Ishikawa (cell line): ENCODE results near the gene THSD4.

Source experiments
- CEBPB ChIP-seq: IDR thresholded peaks from 2 replicates; pipeline ENCODE4 v1.6.1; 2012
- CREB1 ChIP-seq: IDR thresholded peaks from 2 replicates; pipeline ENCODE4 v1.6.1; 2012; ENCODE audit warnings: low read depth
- EGR1 ChIP-seq: IDR thresholded peaks from 2 replicates; pipeline ENCODE4 v1.6.1; 2012
- EP300 ChIP-seq: IDR thresholded peaks from 2 replicates; pipeline ENCODE4 v1.6.1; 2012; ENCODE audit warnings: borderline replicate concordance
- FOXM1 ChIP-seq: IDR thresholded peaks from 2 replicates; pipeline ENCODE4 v1.6.1; 2012; ENCODE audit warnings: low read depth, borderline replicate concordance
- MAX ChIP-seq: IDR thresholded peaks from 2 replicates; pipeline ENCODE4 v1.6.1; 2012
- NFIC ChIP-seq: IDR thresholded peaks from 2 replicates; pipeline ENCODE4 v1.6.1; 2012
- RAD21 ChIP-seq: IDR thresholded peaks from 2 replicates; pipeline ENCODE4 v1.6.1; 2012; ENCODE audit warnings: low read depth
- REST ChIP-seq: IDR thresholded peaks from 2 replicates; pipeline ENCODE4 v1.6.1; 2012; ENCODE audit warnings: low read depth, mild to moderate bottlenecking
- TAF1 ChIP-seq: IDR thresholded peaks from 2 replicates; pipeline ENCODE4 v1.6.1; 2012; ENCODE audit warnings: low read depth, mild to moderate bottlenecking
- TCF12 ChIP-seq: IDR thresholded peaks from 2 replicates; pipeline ENCODE4 v1.6.1; 2012; ENCODE audit warnings: low read depth
- TEAD4 ChIP-seq: IDR thresholded peaks from 2 replicates; pipeline ENCODE4 v1.6.1; 2012
- USF1 ChIP-seq: IDR thresholded peaks from 2 replicates; pipeline ENCODE4 v1.6.1; 2012
- YY1 ChIP-seq: IDR thresholded peaks from 2 replicates; pipeline ENCODE4 v1.6.1; 2012; ENCODE audit warnings: low read depth
- ZBTB7A ChIP-seq: IDR thresholded peaks from 2 replicates; pipeline ENCODE4 v1.6.1; 2012; ENCODE audit warnings: low read depth

Gene THSD4

GRCh38 chr15:71096676-71097075, 18.6 kb upstream of the THSD4 start:
- TF ChIP-seq CREB1, result no peak
- no peak for TF ChIP-seq CEBPB
- TF ChIP-seq EP300, result no peak
- TF ChIP-seq FOXM1, result no peak
- TF ChIP-seq EGR1, result no peak
- TF ChIP-seq ZBTB7A, result no peak
- TF ChIP-seq USF1, result no peak
- no peak for TF ChIP-seq TAF1

- TF ChIP-seq TCF12 (no peak), CEBPB (no peak), NFIC (no peak), ZBTB7A (no peak), EGR1 (no peak), MAX (no peak)
Measured at GRCh38 chr15:71097890-71098289, 17.4 kb upstream of the THSD4 start.

GRCh38 chr15:71098920-71099319, 16.4 kb upstream of the THSD4 start:
- TF ChIP-seq RAD21 (no peak), EP300 (no peak), FOXM1 (no peak), YY1 (no peak), CEBPB (no peak), REST (no peak), MAX (no peak)

- no peak for TF ChIP-seq ZBTB7A
- peak; percentile 48; the same call in 1 of the 2 replicates for TF ChIP-seq RAD21
Measured at GRCh38 chr15:71103102-71103676, 12.1 kb upstream of the THSD4 start.

- TF ChIP-seq YY1, result no peak
- TF ChIP-seq TEAD4, result no peak
- no peak for TF ChIP-seq CEBPB
- no peak for TF ChIP-seq RAD21
- TF ChIP-seq TAF1, result no peak
- no peak for TF ChIP-seq TCF12
- no peak for TF ChIP-seq MAX
- no peak for TF ChIP-seq CREB1
- no peak for TF ChIP-seq EP300
- TF ChIP-seq EGR1, result no peak
Measured at GRCh38 chr15:71104636-71105035, 10.6 kb upstream of the THSD4 start.

- peak; percentile 54 for TF ChIP-seq REST
- TF ChIP-seq TEAD4, result no peak
Measured at GRCh38 chr15:71105444-71105843, 9.8 kb upstream of the THSD4 start.

- TF ChIP-seq TEAD4, result no peak
- TF ChIP-seq MAX, result no peak
- no peak for TF ChIP-seq NFIC
- TF ChIP-seq USF1, result no peak
- TF ChIP-seq EGR1, result no peak
- no peak for TF ChIP-seq CEBPB
- no peak for TF ChIP-seq YY1
Measured at GRCh38 chr15:71106802-71107500, 8.3 kb upstream of the THSD4 start.
